GM13976 (cell line): ENCODE data around the gene FAM229B.

Source experiments
- DNase-seq: peaks from one replicate; pipeline ENCODE4 v3.0.0; 2012; ENCODE audit warnings: low spot score
- CTCF ChIP-seq: IDR thresholded peaks from 2 replicates; pipeline ENCODE4 v1.5.1; 2012; ENCODE audit warnings: borderline replicate concordance, mild to moderate bottlenecking; ENCODE audit not compliant: insufficient read depth; ENCODE audit errors: extremely low read depth, missing control alignments, control extremely low read depth
- in situ Hi-C: fragments of 300-500 bp; cut with MboI; formaldehyde crosslinking; loops from one replicate; pipeline ENCODE4 v1.12.0; 2022; ENCODE audit warnings: low sequenced_read_pairs, mixed read lengths, inconsistent platforms; ENCODE audit not compliant: unreplicated experiment

FAM229B gene

GRCh38 chr6:112149236-112149635, 61.8 kb downstream of the FAM229B start:
- no peak for DNase-seq
- no peak for TF ChIP-seq CTCF
- in situ Hi-C loops: no loop called here

- in situ Hi-C loops: no loop called here
- DNase-seq: no peak
- TF ChIP-seq CTCF: no peak
Observed at GRCh38 chr6:112149719-112150263, 62.4 kb downstream of the FAM229B start.

GRCh38 chr6:112150363-112150762, 63.0 kb downstream of the FAM229B start:
- in situ Hi-C loops: no loop called here
- TF ChIP-seq CTCF: no peak
- DNase-seq: no peak
